ENCODE measurements around the gene MMS22L.

DNA sequence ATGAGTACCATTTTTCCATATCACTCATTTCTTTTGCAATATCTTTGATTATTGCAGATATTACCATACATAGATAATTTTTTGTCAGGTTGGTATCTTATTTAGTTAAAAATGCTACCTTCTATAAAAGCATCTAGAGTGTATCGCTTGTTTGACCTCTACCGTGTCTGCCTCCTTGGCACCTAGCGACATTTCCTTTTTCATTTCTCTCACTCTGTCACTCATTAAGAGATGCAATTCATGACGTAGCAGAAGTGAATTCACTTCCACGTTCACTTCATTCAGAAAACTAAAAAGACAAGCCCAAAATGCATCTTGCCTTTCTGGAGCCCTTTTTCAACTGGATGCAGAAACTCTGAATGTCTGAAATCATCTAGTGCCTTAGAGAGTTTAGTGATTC lies 172.9 kb downstream of the MMS22L start:
- TF ChIP-seq RBFOX2 (IDR thresholded peaks at IDR 0.05; ENCODE audit: low read depth, low read length) (no peak), IRF2 (CRISPR knock-in tag; IDR thresholded peaks at IDR 0.05) (no peak), TARDBP (CRISPR knock-in tag; IDR thresholded peaks at IDR 0.05) (no peak), SATB2 (CRISPR knock-in tag; IDR thresholded peaks at IDR 0.05) (no peak)
- TF ChIP-seq, protein P1, sequence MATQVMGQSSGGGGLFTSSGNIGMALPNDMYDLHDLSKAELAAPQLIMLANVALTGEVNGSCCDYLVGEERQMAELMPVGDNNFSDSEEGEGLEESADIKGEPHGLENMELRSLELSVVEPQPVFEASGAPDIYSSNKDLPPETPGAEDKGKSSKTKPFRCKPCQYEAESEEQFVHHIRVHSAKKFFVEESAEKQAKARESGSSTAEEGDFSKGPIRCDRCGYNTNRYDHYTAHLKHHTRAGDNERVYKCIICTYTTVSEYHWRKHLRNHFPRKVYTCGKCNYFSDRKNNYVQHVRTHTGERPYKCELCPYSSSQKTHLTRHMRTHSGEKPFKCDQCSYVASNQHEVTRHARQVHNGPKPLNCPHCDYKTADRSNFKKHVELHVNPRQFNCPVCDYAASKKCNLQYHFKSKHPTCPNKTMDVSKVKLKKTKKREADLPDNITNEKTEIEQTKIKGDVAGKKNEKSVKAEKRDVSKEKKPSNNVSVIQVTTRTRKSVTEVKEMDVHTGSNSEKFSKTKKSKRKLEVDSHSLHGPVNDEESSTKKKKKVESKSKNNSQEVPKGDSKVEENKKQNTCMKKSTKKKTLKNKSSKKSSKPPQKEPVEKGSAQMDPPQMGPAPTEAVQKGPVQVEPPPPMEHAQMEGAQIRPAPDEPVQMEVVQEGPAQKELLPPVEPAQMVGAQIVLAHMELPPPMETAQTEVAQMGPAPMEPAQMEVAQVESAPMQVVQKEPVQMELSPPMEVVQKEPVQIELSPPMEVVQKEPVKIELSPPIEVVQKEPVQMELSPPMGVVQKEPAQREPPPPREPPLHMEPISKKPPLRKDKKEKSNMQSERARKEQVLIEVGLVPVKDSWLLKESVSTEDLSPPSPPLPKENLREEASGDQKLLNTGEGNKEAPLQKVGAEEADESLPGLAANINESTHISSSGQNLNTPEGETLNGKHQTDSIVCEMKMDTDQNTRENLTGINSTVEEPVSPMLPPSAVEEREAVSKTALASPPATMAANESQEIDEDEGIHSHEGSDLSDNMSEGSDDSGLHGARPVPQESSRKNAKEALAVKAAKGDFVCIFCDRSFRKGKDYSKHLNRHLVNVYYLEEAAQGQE (IDR thresholded peaks at IDR 0.05; ENCODE audit: borderline replicate concordance in 1 of 2, low read depth in 1 of 2, low read length in 2 of 2) = no peak

Data from HepG2 (cell line).